Choroid plexus epithelial cell (primary cell): Measurements from ENCODE around the gene COL7A1.

Experiments used
- DNase-seq: peaks from one replicate; pipeline ENCODE4 v3.0.0-alpha.2; 2010; ENCODE audit warnings: low read depth
- H3K4me3 ChIP-seq: 2 replicates; pipeline ENCODE4 v1.5.1; 2011; ENCODE audit warnings: low read depth, mild to moderate bottlenecking, control low read depth, low read length, moderate library complexity
- TF ChIP-seq, protein P1 (sequence below): conservative IDR thresholded peaks from 2 replicates; pipeline ENCODE4 v1.5.1; 2011; ENCODE audit warnings: low read depth, mild to moderate bottlenecking, control low read depth, inconsistent platforms, low read length, moderate library complexity

The COL7A1 gene

DNA sequence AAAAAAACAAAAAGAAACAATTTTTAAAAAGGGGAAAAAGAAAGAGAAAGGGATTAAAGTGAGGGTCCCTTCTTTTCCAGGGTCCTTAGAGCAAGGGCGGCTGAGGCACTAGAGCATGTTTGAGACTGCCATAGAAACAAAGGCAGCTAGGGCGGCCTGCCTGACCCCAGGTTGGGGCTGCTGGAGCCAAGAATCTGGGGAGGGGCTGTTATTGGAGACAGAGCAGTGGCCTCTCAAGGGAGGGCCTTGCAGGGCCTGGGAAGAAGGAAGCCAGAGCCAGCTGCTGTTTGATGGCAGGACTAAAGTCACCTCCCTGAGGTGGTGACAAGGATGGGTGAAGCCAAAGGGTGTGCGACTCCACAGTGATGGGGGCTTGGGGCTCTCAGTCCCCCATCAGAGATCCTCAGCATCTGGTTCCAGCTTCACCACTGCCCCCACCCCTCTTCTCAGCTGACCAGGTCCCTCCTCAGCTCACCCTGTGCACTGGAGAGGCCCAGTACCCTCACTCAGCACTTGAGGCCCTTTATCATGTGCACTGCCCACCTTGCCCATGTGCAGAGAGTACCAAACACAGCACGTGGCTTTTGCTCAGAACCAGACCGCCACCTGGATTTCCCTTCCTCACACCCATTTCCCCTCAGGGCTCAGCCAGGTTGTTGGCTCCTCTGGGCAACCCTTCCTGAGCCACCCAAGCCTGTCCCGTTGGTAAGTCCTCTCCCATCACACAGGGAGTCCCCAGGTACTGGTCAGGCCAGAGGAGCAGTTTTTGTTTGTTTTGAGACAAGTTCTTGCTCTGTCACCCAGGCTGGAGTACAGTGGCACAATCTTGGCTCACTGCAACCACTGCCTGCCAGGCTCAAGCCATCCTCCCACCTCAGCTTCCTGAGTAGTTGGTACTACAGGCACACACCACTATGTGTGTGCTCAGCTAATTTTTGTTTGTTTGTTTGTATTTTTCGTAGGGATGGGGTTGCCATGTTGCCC is 24.7 kb upstream of the COL7A1 start:
- DNase-seq = no peak

DNA sequence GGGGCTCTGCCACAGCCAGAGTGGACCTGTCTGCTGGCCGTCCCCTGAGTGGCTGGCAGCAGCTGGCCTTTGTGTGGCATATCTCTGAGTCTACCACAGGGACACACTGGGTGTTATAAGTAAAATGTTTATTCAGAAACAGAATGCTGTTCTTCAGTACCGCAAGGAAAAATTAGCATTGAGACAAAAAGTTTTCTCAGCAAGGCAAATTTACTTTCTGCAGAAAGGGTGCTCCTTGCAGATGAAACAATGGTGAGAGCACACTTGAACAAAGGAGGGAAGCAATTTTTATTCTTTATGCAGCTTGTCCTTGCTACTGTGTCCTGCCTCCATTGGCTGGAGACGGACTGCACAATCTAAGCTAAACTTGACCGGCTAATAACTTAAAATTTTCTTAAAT is 22.4 kb upstream of the COL7A1 start:
- DNase-seq = peak; percentile 14
- TF ChIP-seq, protein P1, sequence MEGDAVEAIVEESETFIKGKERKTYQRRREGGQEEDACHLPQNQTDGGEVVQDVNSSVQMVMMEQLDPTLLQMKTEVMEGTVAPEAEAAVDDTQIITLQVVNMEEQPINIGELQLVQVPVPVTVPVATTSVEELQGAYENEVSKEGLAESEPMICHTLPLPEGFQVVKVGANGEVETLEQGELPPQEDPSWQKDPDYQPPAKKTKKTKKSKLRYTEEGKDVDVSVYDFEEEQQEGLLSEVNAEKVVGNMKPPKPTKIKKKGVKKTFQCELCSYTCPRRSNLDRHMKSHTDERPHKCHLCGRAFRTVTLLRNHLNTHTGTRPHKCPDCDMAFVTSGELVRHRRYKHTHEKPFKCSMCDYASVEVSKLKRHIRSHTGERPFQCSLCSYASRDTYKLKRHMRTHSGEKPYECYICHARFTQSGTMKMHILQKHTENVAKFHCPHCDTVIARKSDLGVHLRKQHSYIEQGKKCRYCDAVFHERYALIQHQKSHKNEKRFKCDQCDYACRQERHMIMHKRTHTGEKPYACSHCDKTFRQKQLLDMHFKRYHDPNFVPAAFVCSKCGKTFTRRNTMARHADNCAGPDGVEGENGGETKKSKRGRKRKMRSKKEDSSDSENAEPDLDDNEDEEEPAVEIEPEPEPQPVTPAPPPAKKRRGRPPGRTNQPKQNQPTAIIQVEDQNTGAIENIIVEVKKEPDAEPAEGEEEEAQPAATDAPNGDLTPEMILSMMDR = no peak
- no peak overlapping the region for H3K4me3 ChIP-seq

More for the DNA sequence above, 24.7 kb upstream of the COL7A1 start:
- H3K4me3 ChIP-seq = no peak overlapping the region
- TF ChIP-seq, protein P1 = no peak

GRCh38 chr3:48614044-48614443 is 18.9 kb upstream of the COL7A1 start:
- no peak overlapping the region for H3K4me3 ChIP-seq
- TF ChIP-seq, protein P1 = no peak
- peak; percentile 84 for DNase-seq

DNA sequence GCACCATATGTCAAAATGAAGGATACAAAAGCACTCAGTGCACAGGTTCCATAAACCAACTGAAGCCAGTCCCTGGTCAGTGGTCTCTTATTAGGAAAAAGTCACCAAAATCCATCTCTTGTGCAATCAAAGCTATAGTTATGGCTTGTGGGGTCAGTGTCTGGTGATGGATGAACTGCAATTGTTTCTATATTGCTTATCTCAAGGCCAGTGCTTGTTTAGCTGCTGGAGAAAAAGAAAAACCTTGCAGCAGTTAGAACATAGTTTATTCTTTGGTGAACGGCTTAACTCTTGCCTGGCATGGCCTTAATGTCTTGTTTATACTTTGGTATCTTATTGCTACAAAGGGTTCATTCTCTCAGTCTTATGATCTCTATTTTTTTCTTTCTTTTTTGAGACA is 17.2 kb upstream of the COL7A1 start:
- no peak for DNase-seq
- H3K4me3 ChIP-seq = no peak overlapping the region
- TF ChIP-seq, protein P1 = no peak

- H3K4me3 ChIP-seq = peak within 1 kb of the TSS; percentile 100
- TF ChIP-seq, protein P1 = peak; percentile 74
- peak; percentile 96 for DNase-seq
Observed at GRCh38 chr3:48609088-48610005, 14.2 kb upstream of the COL7A1 start, which contains the start of gene UQCRC1. Gene UQCRC1, minus strand, starts transcription at chr3:48609646. Its CDS starts 26 bp downstream, at chr3:48609620.

GRCh38 chr3:48607519-48607918 is 12.4 kb upstream of the COL7A1 start:
- no peak for DNase-seq
- TF ChIP-seq, protein P1 = no peak
- H3K4me3 ChIP-seq = no peak overlapping the region
